Mammary epithelial cell (primary cell): ENCODE measurements around the gene OSBPL5.

ENCODE experiments used
- CTCF ChIP-seq, 2 donors: IDR thresholded peaks in 1 of 2; conservative IDR thresholded peaks in 1 of 2; 2 replicates each; pipeline ENCODE4 v1.5.1; 2011 to 2012; ENCODE audit warnings: inconsistent platforms in 2 of 2, low read length in 2 of 2, mild to moderate bottlenecking in 2 of 2, control low read depth in 1 of 2, low read depth in 1 of 2; ENCODE audit not compliant: insufficient read depth in 1 of 2; ENCODE audit errors: extremely low read depth in 1 of 2
- EZH2 ChIP-seq: IDR thresholded peaks from 2 replicates; pipeline ENCODE4 v1.6.1; 2012; ENCODE audit warnings: low read length, inconsistent platforms, borderline replicate concordance

- no peak for TF ChIP-seq EZH2
- TF ChIP-seq CTCF (conservative IDR thresholded peaks at IDR 0.05 in 1 of 2, IDR thresholded peaks at IDR 0.05 in 1 of 2; ENCODE audit: extremely low read depth in 1 of 2, insufficient read depth in 1 of 2, low read depth in 1 of 2, low read length in 2 of 2), result no peak
Measured at GRCh38 chr11:3055891-3056290, 109.2 kb downstream of the OSBPL5 start.
